Liver (tissue), 3 donors: ENCODE measurements around the gene RAPGEF4.

Experiments used
- EGR1 ChIP-seq, 2 donors: IDR thresholded peaks; 2 replicates each; pipeline ENCODE4 v1.6.1; 2016 to 2018; ENCODE audit warnings: antibody characterized with exemption in 2 of 2, low read depth in 2 of 2
- GABPA ChIP-seq, 2 donors: IDR thresholded peaks in 1 of 2; conservative IDR thresholded peaks in 1 of 2; 2 replicates each; pipeline ENCODE4 v1.6.1; 2016; ENCODE audit warnings: antibody characterized with exemption in 2 of 2, mild to moderate bottlenecking in 1 of 2, moderate library complexity in 1 of 2
- JUND ChIP-seq, 2 donors: IDR thresholded peaks; 2 replicates each; pipeline ENCODE4 v1.6.1; 2016; ENCODE audit warnings: antibody characterized with exemption in 2 of 2
- RAD21 ChIP-seq, 2 donors: IDR thresholded peaks; 2 replicates each; pipeline ENCODE4 v1.6.1; 2016; ENCODE audit warnings: antibody characterized with exemption in 2 of 2, mild to moderate bottlenecking in 2 of 2
- SP1 ChIP-seq: IDR thresholded peaks from 2 replicates; pipeline ENCODE4 v1.6.1; 2018; ENCODE audit warnings: antibody characterized with exemption, mild to moderate bottlenecking
- TAF1 ChIP-seq: conservative IDR thresholded peaks from 2 replicates; pipeline ENCODE4 v1.6.1; 2016; ENCODE audit warnings: antibody characterized with exemption, mild to moderate bottlenecking
- YY1 ChIP-seq: IDR thresholded peaks from 2 replicates; pipeline ENCODE4 v1.6.1; 2016; ENCODE audit warnings: antibody characterized with exemption, mild to moderate bottlenecking
- TF ChIP-seq, protein P1 (sequence below): IDR thresholded peaks from 2 replicates; pipeline ENCODE4 v1.6.1; 2016; ENCODE audit warnings: antibody characterized with exemption
- TF ChIP-seq, protein P2 (sequence below): fragments of 150-350 bp; IDR thresholded peaks from 2 replicates; pipeline ENCODE4 v1.5.1; 2017; ENCODE audit warnings: improper control_type of control experiment, low read depth, low read length; ENCODE audit not compliant: missing input control
- TF ChIP-seq, protein P3 (sequence below): IDR thresholded peaks from 2 replicates; pipeline ENCODE4 v1.6.1; 2016; ENCODE audit warnings: antibody characterized with exemption, mild to moderate bottlenecking
- TF ChIP-seq, protein P4 (sequence below): IDR thresholded peaks from 2 replicates; pipeline ENCODE4 v1.6.1; 2016; ENCODE audit warnings: antibody characterized with exemption
- TF ChIP-seq, protein P5 (sequence below): IDR thresholded peaks from 2 replicates; pipeline ENCODE4 v1.6.1; 2016; ENCODE audit warnings: antibody characterized with exemption
- donor health status: healthy.
- donor health status: healthy.

DNA sequence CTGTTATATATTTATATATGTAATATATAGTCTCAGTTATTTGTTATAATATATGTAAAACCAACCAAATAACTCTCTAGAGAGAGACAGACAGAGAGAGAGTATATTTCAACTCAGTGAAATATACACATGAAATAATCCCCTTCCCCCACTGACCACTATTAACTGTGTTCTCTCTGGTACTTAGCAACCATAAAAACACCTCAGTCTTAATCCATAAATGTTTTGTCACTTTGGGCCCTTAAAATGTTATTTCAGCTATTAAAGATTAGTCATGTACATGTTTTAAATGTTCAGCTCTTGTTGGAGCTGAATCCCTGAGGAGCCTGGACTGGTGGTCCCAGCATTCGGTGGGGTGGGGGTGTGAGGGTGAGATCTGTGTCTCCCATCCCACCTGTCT is 217.8 kb downstream of the RAPGEF4 start:
- TF ChIP-seq, protein P1, sequence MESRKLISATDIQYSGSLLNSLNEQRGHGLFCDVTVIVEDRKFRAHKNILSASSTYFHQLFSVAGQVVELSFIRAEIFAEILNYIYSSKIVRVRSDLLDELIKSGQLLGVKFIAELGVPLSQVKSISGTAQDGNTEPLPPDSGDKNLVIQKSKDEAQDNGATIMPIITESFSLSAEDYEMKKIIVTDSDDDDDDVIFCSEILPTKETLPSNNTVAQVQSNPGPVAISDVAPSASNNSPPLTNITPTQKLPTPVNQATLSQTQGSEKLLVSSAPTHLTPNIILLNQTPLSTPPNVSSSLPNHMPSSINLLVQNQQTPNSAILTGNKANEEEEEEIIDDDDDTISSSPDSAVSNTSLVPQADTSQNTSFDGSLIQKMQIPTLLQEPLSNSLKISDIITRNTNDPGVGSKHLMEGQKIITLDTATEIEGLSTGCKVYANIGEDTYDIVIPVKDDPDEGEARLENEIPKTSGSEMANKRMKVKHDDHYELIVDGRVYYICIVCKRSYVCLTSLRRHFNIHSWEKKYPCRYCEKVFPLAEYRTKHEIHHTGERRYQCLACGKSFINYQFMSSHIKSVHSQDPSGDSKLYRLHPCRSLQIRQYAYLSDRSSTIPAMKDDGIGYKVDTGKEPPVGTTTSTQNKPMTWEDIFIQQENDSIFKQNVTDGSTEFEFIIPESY, result no peak
- TF ChIP-seq JUND (IDR thresholded peaks at IDR 0.05), result no peak
- TF ChIP-seq, protein P2, sequence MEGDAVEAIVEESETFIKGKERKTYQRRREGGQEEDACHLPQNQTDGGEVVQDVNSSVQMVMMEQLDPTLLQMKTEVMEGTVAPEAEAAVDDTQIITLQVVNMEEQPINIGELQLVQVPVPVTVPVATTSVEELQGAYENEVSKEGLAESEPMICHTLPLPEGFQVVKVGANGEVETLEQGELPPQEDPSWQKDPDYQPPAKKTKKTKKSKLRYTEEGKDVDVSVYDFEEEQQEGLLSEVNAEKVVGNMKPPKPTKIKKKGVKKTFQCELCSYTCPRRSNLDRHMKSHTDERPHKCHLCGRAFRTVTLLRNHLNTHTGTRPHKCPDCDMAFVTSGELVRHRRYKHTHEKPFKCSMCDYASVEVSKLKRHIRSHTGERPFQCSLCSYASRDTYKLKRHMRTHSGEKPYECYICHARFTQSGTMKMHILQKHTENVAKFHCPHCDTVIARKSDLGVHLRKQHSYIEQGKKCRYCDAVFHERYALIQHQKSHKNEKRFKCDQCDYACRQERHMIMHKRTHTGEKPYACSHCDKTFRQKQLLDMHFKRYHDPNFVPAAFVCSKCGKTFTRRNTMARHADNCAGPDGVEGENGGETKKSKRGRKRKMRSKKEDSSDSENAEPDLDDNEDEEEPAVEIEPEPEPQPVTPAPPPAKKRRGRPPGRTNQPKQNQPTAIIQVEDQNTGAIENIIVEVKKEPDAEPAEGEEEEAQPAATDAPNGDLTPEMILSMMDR, result no peak
- no peak for TF ChIP-seq YY1
- TF ChIP-seq TAF1, result no peak
- no peak for TF ChIP-seq SP1
- no peak for TF ChIP-seq RAD21 (IDR thresholded peaks at IDR 0.05)
- TF ChIP-seq, protein P3, sequence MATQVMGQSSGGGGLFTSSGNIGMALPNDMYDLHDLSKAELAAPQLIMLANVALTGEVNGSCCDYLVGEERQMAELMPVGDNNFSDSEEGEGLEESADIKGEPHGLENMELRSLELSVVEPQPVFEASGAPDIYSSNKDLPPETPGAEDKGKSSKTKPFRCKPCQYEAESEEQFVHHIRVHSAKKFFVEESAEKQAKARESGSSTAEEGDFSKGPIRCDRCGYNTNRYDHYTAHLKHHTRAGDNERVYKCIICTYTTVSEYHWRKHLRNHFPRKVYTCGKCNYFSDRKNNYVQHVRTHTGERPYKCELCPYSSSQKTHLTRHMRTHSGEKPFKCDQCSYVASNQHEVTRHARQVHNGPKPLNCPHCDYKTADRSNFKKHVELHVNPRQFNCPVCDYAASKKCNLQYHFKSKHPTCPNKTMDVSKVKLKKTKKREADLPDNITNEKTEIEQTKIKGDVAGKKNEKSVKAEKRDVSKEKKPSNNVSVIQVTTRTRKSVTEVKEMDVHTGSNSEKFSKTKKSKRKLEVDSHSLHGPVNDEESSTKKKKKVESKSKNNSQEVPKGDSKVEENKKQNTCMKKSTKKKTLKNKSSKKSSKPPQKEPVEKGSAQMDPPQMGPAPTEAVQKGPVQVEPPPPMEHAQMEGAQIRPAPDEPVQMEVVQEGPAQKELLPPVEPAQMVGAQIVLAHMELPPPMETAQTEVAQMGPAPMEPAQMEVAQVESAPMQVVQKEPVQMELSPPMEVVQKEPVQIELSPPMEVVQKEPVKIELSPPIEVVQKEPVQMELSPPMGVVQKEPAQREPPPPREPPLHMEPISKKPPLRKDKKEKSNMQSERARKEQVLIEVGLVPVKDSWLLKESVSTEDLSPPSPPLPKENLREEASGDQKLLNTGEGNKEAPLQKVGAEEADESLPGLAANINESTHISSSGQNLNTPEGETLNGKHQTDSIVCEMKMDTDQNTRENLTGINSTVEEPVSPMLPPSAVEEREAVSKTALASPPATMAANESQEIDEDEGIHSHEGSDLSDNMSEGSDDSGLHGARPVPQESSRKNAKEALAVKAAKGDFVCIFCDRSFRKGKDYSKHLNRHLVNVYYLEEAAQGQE, result no peak
- no peak for TF ChIP-seq GABPA (IDR thresholded peaks at IDR 0.05 in 1 of 2, conservative IDR thresholded peaks at IDR 0.05 in 1 of 2)
- TF ChIP-seq EGR1 (IDR thresholded peaks at IDR 0.05; ENCODE audit: low read depth in 2 of 2), result no peak
- TF ChIP-seq, protein P4, sequence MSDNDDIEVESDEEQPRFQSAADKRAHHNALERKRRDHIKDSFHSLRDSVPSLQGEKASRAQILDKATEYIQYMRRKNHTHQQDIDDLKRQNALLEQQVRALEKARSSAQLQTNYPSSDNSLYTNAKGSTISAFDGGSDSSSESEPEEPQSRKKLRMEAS, result no peak
- TF ChIP-seq, protein P5, sequence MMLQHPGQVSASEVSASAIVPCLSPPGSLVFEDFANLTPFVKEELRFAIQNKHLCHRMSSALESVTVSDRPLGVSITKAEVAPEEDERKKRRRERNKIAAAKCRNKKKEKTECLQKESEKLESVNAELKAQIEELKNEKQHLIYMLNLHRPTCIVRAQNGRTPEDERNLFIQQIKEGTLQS, result no peak
